Pons (tissue), 1 donor: ENCODE data around the gene GRIK4.

Source experiments
- DNase-seq: peaks from one replicate; pipeline ENCODE4 v3.0.0-alpha.2; 2016; ENCODE audit warnings: low spot score

The GRIK4 gene

GRCh38 chr11:120954381-120954780, 442.8 kb downstream of the GRIK4 start:
- DNase-seq: no peak

- DNase-seq: no peak
Observed at GRCh38 chr11:120956710-120957495, 445.4 kb downstream of the GRIK4 start.

- no peak for DNase-seq
Observed at GRCh38 chr11:120958185-120958584, 446.6 kb downstream of the GRIK4 start.

- DNase-seq: no peak
Observed at GRCh38 chr11:120959189-120959588, 447.6 kb downstream of the GRIK4 start.

DNA sequence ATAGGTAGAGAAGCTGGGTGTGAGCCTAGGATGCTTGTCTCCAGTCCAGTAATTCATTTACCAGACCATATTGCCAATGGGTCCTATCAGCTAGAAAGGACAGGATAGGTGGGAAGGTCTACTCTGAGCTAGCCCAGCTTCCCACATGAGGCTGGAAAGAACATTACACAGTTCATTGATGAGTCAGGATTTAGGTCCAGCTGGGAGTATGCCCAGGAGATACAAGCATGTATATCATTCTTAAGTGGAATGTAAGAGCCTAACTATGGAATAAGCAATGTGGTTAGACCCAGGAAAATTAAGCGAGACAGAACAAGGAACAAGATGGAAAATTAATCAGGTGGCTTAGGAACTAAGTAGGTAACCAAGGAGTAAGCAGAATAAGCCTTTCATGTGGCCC, 453.3 kb downstream of the GRIK4 start:
- no peak for DNase-seq

DNA sequence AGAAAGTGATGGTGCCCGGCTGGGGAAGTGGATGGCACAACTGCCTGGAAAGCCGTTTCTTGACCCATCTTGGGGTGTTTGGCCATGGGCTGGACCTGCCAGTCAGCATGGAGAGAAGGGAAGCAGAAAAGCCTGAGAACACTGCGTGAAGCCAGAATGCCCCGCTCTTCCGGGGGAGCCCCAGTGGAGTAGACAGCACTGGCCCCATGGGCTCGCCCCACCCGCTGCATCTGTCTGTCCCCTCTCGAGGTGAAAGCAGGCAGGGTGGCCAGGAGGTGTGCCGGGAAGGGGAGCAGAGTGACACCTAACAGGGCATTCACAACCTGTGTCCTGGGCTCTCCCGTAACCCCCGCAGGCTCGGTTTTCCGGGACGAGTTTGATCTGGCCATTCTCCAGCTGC, 455.3 kb downstream of the GRIK4 start:
- no peak for DNase-seq

DNA sequence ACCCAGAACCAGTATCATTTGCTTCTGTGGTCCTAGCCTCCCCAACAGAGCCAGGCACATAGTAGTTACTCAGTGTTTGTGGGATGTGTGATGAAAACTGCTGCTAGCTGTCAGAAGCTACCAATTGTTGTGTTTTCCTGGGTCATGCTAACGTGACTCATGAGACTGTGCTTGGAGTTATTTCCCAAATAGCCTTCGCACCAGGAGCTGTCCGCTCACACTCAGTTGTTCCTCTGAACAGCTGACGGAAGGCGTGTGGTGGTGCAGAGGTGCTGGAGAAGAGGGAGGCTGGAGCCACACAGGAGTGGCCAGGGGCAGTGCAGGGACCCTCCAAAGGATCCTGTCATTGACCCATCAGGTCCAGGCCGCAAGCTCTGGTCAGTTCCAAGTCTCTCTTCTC, 458.4 kb downstream of the GRIK4 start:
- no peak for DNase-seq

DNA sequence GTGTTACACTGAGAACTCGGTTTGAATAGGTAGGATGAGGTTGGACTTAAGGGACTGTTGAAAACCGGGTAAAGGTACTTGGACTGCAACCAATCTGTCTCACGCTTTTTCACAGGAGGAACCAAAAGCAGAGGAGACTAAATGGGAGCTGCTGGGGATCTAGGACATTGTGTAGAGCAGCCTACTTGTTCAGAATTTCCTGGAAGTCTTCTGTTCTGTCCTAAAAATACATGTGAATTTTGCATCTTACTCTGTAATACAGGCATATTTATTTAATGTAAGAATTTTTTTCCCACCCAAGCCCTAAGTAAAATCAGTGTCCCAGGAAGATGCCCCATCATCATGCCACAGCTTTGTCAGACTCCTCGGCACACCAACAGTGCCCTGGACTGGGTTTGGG, 460.3 kb downstream of the GRIK4 start:
- no peak for DNase-seq

DNA sequence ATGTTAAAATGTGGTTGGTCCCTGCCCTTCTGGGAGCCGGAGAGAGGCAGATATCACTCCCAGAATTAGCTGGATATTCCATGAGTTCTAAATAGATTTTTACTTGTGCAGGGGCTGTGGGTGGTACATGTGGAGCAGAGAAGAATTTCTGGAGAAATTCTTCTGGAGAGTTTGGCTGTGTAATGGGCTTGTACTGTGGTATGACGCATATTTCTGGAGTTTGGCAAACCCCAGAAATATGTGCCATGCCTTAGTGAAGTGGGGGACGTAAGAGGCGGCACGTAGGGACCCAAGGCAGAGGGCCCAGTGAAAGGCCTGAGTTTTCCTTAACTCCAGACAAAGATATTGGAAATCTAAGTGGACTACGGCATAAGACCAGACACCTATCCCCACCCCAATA, 461.1 kb downstream of the GRIK4 start:
- no peak for DNase-seq

GRCh38 chr11:120973501-120973900, 462.0 kb downstream of the GRIK4 start:
- no peak for DNase-seq

- DNase-seq: no peak
Observed at GRCh38 chr11:120974466-120974865, 462.9 kb downstream of the GRIK4 start.

DNA sequence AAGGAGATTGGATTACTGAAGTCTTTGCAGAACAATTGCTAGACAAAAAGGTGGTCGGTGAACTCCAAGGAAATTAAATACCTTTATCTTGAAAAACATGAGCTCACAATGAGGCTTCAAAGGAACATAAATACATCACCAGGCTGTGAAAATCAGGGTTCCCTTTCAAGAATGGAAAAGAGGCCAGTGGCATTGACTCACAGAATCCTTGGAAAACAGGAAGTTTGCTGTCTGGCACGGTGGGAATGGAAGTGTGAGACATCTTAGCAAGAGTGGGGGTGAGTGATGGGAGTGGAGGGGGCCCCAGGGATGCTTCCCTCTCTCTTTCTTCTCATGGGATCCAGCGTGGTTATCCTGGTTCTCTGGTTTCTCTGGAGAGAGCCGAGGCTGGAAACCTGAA, 463.4 kb downstream of the GRIK4 start:
- DNase-seq: no peak

DNA sequence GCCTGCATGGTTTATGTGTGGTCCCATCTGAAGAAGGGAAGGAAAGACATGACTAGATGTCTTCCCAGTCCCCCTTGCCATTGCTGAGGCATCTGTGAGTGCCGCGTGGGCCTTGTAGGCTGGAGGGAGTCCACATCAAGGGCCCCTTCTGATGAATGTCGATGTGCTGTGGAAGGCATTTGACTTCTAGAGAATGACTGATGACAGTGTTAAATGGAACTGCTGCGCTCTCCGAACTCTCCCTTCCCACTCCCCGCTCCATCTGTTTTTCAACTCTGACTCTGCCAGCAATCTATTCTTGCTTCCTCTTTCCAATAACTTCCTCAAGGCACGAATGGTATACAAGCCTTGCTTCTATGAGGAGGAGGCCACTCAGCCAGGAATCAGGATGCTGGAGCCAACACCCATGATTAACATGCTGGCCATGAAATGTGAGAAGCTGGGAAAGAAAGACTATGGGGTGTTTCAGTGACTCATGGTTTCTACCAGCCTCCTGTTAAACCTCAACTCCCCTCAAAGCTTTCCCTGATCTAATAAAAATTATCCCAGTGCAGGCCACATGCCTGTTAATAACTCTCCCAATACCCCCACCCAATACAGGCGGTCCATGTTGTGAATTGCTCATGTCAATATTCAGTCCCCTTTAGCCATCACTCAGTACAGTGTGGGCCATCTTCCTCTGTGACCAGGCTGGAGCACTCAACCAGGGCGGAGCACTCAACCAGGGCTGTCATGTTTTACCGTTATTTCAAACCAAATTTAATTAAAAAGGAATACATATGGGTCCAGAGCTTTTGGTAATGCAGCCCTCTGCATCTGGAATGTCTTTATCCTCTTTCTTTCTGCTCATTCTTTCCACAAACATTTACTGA, 466.0 kb downstream of the GRIK4 start:
- DNase-seq: no peak

GRCh38 chr11:120978701-120979100, 467.2 kb downstream of the GRIK4 start:
- DNase-seq: no peak

DNA sequence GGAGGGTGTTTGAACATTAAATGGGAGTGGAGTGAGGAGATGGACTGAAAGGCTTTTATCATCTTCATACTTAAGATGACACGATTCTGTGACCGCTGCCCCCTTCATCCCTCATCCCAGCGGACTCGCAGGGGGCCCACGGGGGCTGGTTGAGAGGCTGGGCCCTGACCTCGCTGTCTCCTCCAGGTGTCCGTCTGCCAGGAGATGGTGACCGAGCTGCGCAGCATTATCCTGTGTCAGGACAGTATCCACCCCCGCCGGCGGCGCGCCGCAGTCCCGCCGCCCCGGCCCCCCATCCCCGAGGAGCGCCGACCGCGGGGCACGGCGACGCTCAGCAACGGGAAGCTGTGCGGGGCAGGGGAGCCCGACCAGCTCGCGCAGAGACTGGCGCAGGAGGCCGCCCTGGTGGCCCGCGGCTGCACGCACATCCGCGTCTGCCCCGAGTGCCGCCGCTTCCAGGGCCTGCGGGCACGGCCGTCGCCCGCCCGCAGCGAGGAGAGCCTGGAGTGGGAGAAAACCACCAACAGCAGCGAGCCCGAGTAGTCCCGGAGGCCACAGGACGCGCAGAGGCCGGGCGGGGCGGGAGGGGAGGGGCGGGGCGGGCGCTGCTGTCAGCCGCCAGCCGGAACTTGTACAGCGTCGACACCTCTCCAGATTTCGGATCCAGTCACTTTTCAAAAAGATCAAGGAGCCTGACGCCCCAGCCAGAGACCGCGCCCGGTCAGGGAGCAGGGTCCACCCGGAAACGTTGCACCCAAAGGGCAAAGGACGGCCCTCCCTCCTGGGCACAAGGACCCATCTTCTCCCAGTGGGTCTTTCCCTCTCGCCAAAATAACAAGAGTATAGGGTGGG, 474.4 kb downstream of the GRIK4 start:
- no peak for DNase-seq

DNA sequence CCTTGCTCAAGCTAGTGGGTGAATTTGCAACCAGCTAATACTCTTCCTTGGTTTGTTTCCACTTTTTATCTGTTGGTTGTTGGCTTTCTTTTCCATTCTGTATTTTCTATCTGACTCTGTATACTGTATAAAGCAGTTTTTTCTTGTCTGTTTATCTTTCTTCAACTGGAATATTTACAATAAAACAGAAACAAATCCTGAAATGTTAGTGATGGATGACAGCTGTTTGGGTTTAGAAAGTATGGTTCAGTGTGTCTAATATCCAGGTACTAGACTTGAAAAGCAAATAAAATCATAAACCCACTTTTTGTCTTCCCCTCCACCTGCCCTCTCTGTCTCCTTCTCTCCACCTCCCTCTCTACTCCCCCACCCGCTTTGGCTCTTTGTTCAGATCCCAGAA, 477.1 kb downstream of the GRIK4 start:
- DNase-seq: no peak

GRCh38 chr11:120991830-120992686, 480.5 kb downstream of the GRIK4 start:
- no peak for DNase-seq

DNA sequence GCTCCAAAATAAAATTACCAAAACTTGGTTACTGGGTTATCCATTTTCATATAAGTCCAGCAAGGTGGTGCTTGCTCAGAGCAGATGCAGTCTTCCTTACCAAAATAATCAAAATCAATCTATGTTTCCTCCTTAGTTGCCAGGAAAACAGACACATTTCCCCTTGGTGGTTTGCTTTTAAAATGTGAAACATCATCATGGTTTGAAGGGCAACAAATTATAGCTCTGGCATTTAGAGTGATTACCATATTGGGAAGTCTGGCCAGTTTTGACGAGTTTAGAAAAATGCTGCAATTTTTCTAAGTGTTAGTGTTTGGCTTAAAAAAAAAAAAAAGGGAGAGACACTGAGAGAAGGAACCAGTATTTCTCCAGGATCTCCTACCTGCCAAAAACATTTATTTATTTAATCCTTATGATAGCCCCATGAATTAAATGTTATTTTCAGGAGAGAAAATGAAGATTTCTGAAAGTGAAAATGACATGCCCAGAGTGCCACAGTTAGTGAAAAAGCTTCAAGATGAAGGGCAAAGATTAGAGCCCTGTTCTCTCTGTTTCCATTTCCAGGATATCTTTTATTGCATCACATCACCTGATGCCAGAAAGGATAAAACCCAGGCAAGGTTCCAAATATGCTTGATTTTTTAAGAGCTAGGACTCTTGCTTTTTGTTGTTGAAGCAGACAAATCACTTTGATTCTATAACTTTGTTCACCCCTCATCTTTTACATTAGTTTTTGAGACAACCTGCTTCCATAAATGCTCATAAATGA, 482.7 kb downstream of the GRIK4 start:
- DNase-seq: no peak

DNA sequence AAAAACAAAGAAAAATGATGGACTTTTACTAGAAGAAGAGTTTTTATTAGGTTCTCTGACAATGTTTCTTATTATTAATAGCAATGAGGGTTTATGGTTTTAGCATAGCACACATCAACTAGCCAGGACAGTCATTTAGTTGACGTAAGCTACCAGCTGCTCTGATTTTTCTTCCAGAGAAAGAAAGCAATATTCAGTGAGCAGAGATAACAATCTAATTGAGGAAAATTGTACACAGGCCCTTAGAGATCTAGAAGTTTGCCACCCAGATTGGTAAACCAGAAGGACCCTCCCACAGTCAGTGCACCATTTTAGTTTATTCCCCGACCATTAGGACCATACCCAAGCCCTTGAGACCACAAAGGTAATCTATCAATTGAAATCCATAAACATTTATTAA, 483.6 kb downstream of the GRIK4 start:
- no peak for DNase-seq

DNA sequence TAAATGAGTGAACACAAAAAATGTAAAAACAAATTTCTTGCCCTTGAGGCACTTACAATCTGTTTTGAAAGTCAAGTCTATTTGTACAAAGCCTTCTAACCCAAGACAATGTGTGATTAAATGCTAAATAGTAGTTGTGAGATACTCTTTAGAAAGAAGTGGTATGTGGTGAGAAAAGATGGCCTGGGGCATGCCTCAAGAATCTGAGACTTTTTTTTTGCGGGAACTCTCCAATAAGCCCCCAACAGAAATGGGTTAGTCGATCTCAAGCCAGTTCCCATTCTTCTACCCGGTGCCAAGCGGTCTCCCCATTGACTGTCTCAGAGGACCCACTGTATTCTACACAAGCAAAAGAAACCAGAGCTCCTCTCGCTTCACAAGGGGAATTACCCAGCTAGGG, 485.4 kb downstream of the GRIK4 start:
- DNase-seq: no peak

GRCh38 chr11:120998581-120998980, 487.0 kb downstream of the GRIK4 start:
- DNase-seq: no peak
